Glutamatergic neuron (in vitro differentiated cells): ENCODE data around the gene ZBTB8OS. TPM values are rescaled to one million over a fixed set of nuclear protein-coding genes. Genes with fewer than 3 reads are reported as not detected.
"Not testable (repeated sequence)": the region's sequence is repeated elsewhere in the genome, so short reads cannot be mapped to it uniquely, and the experiment has no call there.

Experiments used
- DNase-seq: peaks from one replicate; pipeline ENCODE4 v3.0.0; 2022
- H3K27ac Mint-ChIP-seq: one replicate; pipeline ENCODE4 v1.8.0; 2020; ENCODE audit warnings: mild to moderate bottlenecking, mixed read lengths, inconsistent platforms; ENCODE audit not compliant: unreplicated experiment
- H3K27me3 Mint-ChIP-seq: one replicate; pipeline ENCODE4 v1.8.0; 2020; ENCODE audit warnings: mild to moderate bottlenecking, moderate library complexity, mixed read lengths, inconsistent platforms; ENCODE audit not compliant: unreplicated experiment
- H3K36me3 Mint-ChIP-seq: one replicate; pipeline ENCODE4 v1.8.0; 2020; ENCODE audit warnings: mild to moderate bottlenecking, mixed read lengths, inconsistent platforms; ENCODE audit not compliant: unreplicated experiment
- H3K4me1 Mint-ChIP-seq: one replicate; pipeline ENCODE4 v1.8.0; 2020; ENCODE audit warnings: mild to moderate bottlenecking, low read depth, mixed read lengths, inconsistent platforms; ENCODE audit not compliant: unreplicated experiment
- H3K4me3 Mint-ChIP-seq: one replicate; pipeline ENCODE4 v1.8.0; 2020; ENCODE audit warnings: mild to moderate bottlenecking, mixed read lengths, inconsistent platforms; ENCODE audit not compliant: unreplicated experiment
- H3K9me3 Mint-ChIP-seq: one replicate; pipeline ENCODE4 v1.8.0; 2020; ENCODE audit warnings: mild to moderate bottlenecking, moderate library complexity, mixed read lengths, inconsistent platforms; ENCODE audit not compliant: unreplicated experiment
- total RNA-seq: library from RNA; stranded (reverse); fragmentation: NEBNext Ultra II Directional; extraction: Animal tissue kit (Norgen Biotek cat#: 25700); gene quantifications from one replicate; pipeline ENCODE4 v1.2.1, GENCODE V29; 2021; ENCODE audit not compliant: unreplicated experiment
- TF ChIP-seq, protein P1 (sequence below): fragments of 200-600 bp; sonication (generic); IDR thresholded peaks from one replicate; pipeline ENCODE4 v1.5.0; 2021; ENCODE audit not compliant: partially characterized antibody, unreplicated experiment

ZBTB8OS gene
- total RNA-seq, 1 donor from 2014 or later = 63.4 TPM

DNA sequence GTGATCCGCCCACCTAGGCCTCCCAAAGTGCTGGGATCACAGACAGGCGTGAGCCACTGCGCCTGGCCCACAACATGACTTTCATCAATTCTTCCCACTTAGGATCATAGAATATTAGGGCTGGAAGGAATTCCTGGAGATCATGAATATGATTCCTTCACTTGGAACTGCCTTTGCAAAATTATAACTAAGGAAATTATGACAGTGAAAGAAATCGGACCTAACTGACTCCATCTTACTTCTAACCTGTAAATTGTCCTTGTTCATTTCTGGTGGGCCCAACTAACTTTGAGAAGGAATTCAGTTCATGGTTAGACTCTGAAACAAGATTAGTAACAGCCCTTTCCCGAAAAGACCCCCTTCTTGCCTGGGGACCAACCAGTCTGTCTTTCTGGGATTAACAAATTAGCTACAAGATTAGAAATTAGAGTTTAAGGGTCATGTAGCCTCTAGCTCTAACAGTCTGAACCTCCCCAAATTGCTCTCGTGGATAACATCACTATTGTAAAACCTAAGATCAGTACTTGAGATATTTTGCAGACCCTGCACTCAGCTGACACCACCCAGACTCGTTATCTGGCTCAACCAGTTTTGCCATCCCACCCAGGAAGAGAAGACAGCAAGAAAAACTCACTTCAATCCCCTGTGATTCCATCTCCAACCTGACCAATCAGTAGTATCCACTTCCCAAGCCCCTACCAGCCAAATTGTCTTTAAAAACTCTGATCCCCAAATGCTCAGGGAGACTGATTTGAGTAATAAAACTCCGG, 14.7 kb downstream of the ZBTB8OS start:
- TF ChIP-seq, protein P1, sequence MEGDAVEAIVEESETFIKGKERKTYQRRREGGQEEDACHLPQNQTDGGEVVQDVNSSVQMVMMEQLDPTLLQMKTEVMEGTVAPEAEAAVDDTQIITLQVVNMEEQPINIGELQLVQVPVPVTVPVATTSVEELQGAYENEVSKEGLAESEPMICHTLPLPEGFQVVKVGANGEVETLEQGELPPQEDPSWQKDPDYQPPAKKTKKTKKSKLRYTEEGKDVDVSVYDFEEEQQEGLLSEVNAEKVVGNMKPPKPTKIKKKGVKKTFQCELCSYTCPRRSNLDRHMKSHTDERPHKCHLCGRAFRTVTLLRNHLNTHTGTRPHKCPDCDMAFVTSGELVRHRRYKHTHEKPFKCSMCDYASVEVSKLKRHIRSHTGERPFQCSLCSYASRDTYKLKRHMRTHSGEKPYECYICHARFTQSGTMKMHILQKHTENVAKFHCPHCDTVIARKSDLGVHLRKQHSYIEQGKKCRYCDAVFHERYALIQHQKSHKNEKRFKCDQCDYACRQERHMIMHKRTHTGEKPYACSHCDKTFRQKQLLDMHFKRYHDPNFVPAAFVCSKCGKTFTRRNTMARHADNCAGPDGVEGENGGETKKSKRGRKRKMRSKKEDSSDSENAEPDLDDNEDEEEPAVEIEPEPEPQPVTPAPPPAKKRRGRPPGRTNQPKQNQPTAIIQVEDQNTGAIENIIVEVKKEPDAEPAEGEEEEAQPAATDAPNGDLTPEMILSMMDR = no peak
- DNase-seq = no peak
- H3K36me3 Mint-ChIP-seq = no peaks in the 10 kb centered on the region
- no peak overlapping the region for H3K4me3 Mint-ChIP-seq
- peaks cover 2% of the 10 kb centered on the region for H3K27me3 Mint-ChIP-seq
- H3K9me3 Mint-ChIP-seq = no peaks in the 10 kb centered on the region
- H3K4me1 Mint-ChIP-seq = peaks cover 5% of the 10 kb centered on the region
- no peak overlapping the region for H3K27ac Mint-ChIP-seq

DNA sequence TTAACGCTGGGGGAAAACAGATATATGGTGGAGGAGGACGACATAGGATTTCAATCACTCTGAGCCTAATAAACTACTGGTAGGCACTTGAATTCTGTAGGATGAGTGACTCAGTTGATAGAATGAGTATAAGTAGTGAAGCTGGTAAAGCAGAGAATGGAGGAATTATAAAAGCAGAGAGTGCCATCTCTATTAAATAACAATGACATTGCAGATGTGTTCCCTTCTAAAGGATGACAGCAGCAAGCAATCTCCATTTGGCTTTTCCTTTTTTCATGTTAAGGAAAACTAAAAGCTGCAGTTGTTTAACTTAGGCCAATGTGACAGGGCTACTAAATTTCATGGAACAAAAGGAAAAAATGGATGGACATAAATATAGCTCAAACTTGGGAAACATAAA, 17.5 kb downstream of the ZBTB8OS start:
- H3K36me3 Mint-ChIP-seq = no peaks in the 10 kb centered on the region
- no peaks in the 10 kb centered on the region for H3K9me3 Mint-ChIP-seq
- no peak overlapping the region for H3K27ac Mint-ChIP-seq
- peaks cover 5% of the 10 kb centered on the region for H3K4me1 Mint-ChIP-seq
- no peak overlapping the region for H3K4me3 Mint-ChIP-seq
- TF ChIP-seq, protein P1 = no peak
- DNase-seq = no peak
- H3K27me3 Mint-ChIP-seq = peaks cover 2% of the 10 kb centered on the region

DNA sequence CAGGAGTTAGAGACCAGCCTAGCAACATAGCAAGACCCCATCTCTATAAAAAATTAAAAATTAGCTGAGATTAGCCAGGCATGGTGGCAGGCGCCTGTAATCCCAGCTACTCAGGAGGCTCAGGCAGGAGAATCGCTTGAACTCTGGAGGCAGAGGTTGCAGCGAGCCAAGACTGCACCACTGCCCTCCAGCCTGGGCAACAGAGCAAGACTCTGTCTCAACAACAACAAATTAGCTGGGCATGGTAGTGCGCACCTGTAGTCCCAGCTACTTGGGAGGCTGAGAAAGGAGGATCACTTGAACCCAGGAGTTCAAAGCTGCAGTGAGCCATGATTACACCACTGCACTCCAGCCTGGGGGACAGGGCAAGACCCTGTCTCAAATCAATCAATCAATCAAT, 20.2 kb downstream of the ZBTB8OS start:
- not testable (repeated sequence) for H3K36me3 Mint-ChIP-seq, H3K4me1 Mint-ChIP-seq, H3K27me3 Mint-ChIP-seq, H3K27ac Mint-ChIP-seq, DNase-seq, H3K9me3 Mint-ChIP-seq, H3K4me3 Mint-ChIP-seq

DNA sequence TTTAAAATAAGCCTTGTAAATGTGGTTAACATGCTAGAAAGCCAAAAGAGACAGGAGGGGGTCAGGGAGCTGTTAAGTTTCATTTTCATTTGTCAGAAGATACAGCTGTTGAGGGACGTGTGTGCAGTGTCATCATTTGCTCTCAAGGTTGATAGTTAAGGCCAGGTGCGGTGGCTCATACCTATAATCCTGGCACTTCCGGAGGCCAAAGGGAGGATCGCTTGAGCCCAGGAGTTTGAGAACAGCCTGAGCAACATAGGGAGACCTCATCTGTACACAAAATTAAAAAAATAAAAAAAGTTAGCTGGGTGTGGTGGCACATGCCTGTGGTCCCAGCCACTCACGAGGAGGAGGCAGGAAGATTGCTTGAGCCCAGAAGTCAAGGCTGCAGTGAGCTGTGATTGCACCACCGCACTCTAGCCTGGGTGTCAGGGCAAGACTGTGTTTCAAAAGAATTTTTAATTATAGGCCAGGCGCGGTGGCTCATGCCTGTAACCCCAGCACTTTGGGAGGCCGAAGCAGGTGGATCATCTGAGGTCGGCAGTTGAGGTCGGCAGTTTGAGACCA, 22.7 kb downstream of the ZBTB8OS start:
- H3K27ac Mint-ChIP-seq = no peak overlapping the region
- DNase-seq = no peak
- TF ChIP-seq, protein P1 = no peak
- H3K4me1 Mint-ChIP-seq = no peaks in the 10 kb centered on the region
- peaks cover 3% of the 10 kb centered on the region for H3K27me3 Mint-ChIP-seq
- no peaks in the 10 kb centered on the region for H3K36me3 Mint-ChIP-seq
- H3K9me3 Mint-ChIP-seq = no peaks in the 10 kb centered on the region
- H3K4me3 Mint-ChIP-seq = no peak overlapping the region

DNA sequence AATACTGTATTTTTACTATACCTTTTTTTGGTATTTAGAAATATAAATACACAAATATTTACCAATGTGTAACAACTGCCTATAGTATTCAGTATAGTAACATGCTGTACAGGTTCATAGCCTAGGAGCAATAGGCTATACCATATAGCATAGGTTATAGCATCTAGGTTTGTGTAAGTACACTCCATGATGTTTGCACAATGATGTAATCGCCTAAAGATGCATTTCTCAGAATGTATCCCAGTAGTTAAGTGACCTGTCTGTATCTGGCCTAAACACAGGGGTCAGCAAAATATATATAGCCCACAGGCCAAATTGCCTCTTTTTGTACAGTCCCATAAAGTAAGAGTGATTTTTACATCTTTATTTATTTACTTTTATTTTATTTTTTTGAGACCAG, 24.2 kb downstream of the ZBTB8OS start:
- peaks cover 3% of the 10 kb centered on the region for H3K27me3 Mint-ChIP-seq
- H3K36me3 Mint-ChIP-seq = no peaks in the 10 kb centered on the region
- no peaks in the 10 kb centered on the region for H3K9me3 Mint-ChIP-seq
- no peak for DNase-seq
- no peak overlapping the region for H3K4me3 Mint-ChIP-seq
- no peak overlapping the region for H3K27ac Mint-ChIP-seq
- TF ChIP-seq, protein P1 = no peak
- H3K4me1 Mint-ChIP-seq = no peaks in the 10 kb centered on the region
